Measurements from ENCODE around the gene BBOX1.

DNA sequence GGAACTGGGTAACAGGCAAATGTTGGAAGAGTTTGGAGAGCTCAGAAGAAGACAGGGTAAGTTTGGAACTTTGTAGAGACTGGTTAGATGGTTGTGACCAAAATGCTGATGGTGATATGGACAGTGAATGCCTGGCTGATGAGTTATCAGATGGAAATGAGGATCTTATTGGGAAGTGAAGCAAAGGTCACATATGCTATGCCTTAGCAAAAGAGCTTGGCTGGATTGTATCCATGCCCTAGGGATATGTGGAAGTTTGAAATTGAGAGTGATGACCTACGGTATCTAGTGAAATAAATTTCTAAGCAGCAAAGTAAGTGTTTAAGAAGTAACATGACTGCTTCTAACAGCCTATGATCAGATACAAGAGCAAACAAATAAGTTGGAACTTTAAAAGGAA is 17.8 kb downstream of the BBOX1 start:
- TF ChIP-seq, protein P1, sequence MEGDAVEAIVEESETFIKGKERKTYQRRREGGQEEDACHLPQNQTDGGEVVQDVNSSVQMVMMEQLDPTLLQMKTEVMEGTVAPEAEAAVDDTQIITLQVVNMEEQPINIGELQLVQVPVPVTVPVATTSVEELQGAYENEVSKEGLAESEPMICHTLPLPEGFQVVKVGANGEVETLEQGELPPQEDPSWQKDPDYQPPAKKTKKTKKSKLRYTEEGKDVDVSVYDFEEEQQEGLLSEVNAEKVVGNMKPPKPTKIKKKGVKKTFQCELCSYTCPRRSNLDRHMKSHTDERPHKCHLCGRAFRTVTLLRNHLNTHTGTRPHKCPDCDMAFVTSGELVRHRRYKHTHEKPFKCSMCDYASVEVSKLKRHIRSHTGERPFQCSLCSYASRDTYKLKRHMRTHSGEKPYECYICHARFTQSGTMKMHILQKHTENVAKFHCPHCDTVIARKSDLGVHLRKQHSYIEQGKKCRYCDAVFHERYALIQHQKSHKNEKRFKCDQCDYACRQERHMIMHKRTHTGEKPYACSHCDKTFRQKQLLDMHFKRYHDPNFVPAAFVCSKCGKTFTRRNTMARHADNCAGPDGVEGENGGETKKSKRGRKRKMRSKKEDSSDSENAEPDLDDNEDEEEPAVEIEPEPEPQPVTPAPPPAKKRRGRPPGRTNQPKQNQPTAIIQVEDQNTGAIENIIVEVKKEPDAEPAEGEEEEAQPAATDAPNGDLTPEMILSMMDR (IDR thresholded peaks at IDR 0.05), result no peak
- TF ChIP-seq POLR2A (IDR thresholded peaks at IDR 0.05), result no peak
